Endothelial cell of umbilical vein (primary cell): Measurements from ENCODE around the gene LUC7L2. TPM values are rescaled to one million over a fixed set of nuclear protein-coding genes. Genes with fewer than 3 reads are reported as not detected.

Source experiments
- BruUV-seq: library from RNA; stranded (reverse); fragments of 400-500 nt; replicated peaks from 2 replicates; lab custom pipeline; 2021; lab: Mats Ljungman, UMichigan
- CTCF ChIA-PET: fragments of 300-600, 350-600 bp; sonication (Branson Sonifier 250); formaldehyde crosslinking; loops from one replicate; lab custom pipeline; 2021; ENCODE audit warnings: antibody characterized with exemption, inconsistent platforms; lab: Charles Lee
- POLR2A ChIA-PET: fragments of 300-600, 350-600 bp; sonication (Branson Sonifier 250); formaldehyde crosslinking; loops from one replicate; lab custom pipeline; 2021; ENCODE audit warnings: antibody characterized with exemption, inconsistent platforms; lab: Charles Lee
- DNase-seq: peaks from one replicate; pipeline ENCODE4 v3.0.0-alpha.2; 2011; ENCODE audit warnings: low read depth, low spot score
- FAIRE-seq: peaks from 2 replicates; lab custom pipeline; 2011; peaks lifted over from hg19 to GRCh38; lab: Jason Lieb, UNC
- H2AFZ ChIP-seq: 2 replicates; pipeline ENCODE4 v1.6.0; 2012; ENCODE audit warnings: low read depth, low read length, control low read depth, inconsistent platforms
- H3K27ac ChIP-seq: 2 replicates; pipeline ENCODE4 v1.5.1; 2011; ENCODE audit warnings: low read depth, mild to moderate bottlenecking, control low read depth, low read length, moderate library complexity; ENCODE audit not compliant: insufficient read depth
- H3K27me3 ChIP-seq, 2 experiments: 2 replicates each; pipeline versions ENCODE4 v1.6.0 to v1.6.1; 2011; ENCODE audit warnings: low read length in 2 of 2, mixed read lengths in 1 of 2; ENCODE audit not compliant: control insufficient read depth in 2 of 2, insufficient read depth in 2 of 2
- H3K36me3 ChIP-seq, 2 experiments: 2 replicates in 1 of 2; 3 replicates in 1 of 2; pipeline ENCODE4 v1.5.1; 2011; ENCODE audit warnings: low read length in 2 of 2, mild to moderate bottlenecking in 1 of 2, moderate library complexity in 1 of 2; ENCODE audit not compliant: control insufficient read depth in 2 of 2, insufficient read depth in 2 of 2; ENCODE audit errors: extremely low read depth in 1 of 2
- H3K4me1 ChIP-seq: 3 replicates; pipeline ENCODE4 v1.5.1; 2011; ENCODE audit warnings: mild to moderate bottlenecking, low read length; ENCODE audit not compliant: control insufficient read depth, insufficient read depth; ENCODE audit errors: extremely low read depth
- H3K4me2 ChIP-seq: 2 replicates; pipeline ENCODE4 v1.6.1; 2011; ENCODE audit warnings: low read length, control low read depth, mixed read lengths; ENCODE audit not compliant: insufficient read depth
- H3K4me3 ChIP-seq, 3 experiments: fragments of 200-600 bp in 1 of 3; sonication (generic), shearing (Covaris generic) in 1 of 3; replicated peaks in 1 of 3; 2 replicates each; pipeline ENCODE4 v1.5.1; 2011 to 2016; ENCODE audit warnings: control low read depth in 3 of 3, low read length in 3 of 3, mild to moderate bottlenecking in 2 of 3, inconsistent platforms in 1 of 3, low read depth in 1 of 3, moderate library complexity in 1 of 3; ENCODE audit not compliant: insufficient read depth in 1 of 3
- H3K79me2 ChIP-seq: 2 replicates; pipeline ENCODE4 v1.6.0; 2012; ENCODE audit warnings: low read length, inconsistent platforms; ENCODE audit not compliant: control insufficient read depth, insufficient read depth
- H3K9ac ChIP-seq: replicated peaks from 2 replicates; pipeline ENCODE3; 2011; ENCODE audit warnings: low read length, control low read depth; ENCODE audit not compliant: insufficient read depth; ENCODE audit errors: extremely low read depth
- H3K9me1 ChIP-seq: replicated peaks from 3 replicates; pipeline ENCODE4 v1.6.0; 2011; ENCODE audit warnings: mild to moderate bottlenecking, low read length; ENCODE audit not compliant: control insufficient read depth, insufficient read depth; ENCODE audit errors: extremely low read depth
- H3K9me3 ChIP-seq: replicated peaks from 2 replicates; pipeline ENCODE4 v1.5.1; 2012; ENCODE audit warnings: low read length, inconsistent platforms; ENCODE audit not compliant: control insufficient read depth, insufficient read depth
- H4K20me1 ChIP-seq: replicated peaks from 2 replicates; pipeline ENCODE3; 2011; ENCODE audit warnings: mild to moderate bottlenecking, low read length; ENCODE audit not compliant: control insufficient read depth, insufficient read depth; ENCODE audit errors: extremely low read depth
- CTCF ChIP-seq, 2 donors: IDR thresholded peaks; 1 replicate in 1 of 2; 2 replicates in 1 of 2; pipeline ENCODE4 v1.5.1; 2011; ENCODE audit warnings: low read length in 2 of 2, mild to moderate bottlenecking in 2 of 2, moderate library complexity in 2 of 2, control low read depth in 1 of 2, inconsistent platforms in 1 of 2, low read depth in 1 of 2; ENCODE audit not compliant: insufficient read depth in 1 of 2; ENCODE audit errors: extremely low read depth in 1 of 2
- EZH2 ChIP-seq: IDR thresholded peaks from 2 replicates; pipeline ENCODE4 v1.6.1; 2012; ENCODE audit warnings: borderline replicate concordance, low read depth, mild to moderate bottlenecking, moderate library complexity, low read length, inconsistent platforms; ENCODE audit not compliant: severe bottlenecking
- FOS ChIP-seq: IDR thresholded peaks from 2 replicates; pipeline ENCODE4 v1.6.1; 2011; ENCODE audit warnings: mild to moderate bottlenecking, low read length, moderate library complexity, borderline replicate concordance; ENCODE audit not compliant: insufficient read depth
- GATA2 ChIP-seq: IDR thresholded peaks from 2 replicates; pipeline ENCODE4 v1.7.0; 2011; ENCODE audit warnings: low read depth, mild to moderate bottlenecking, moderate library complexity, mixed read lengths, low read length; ENCODE audit not compliant: insufficient read length, insufficient read depth
- JUN ChIP-seq: IDR thresholded peaks from 2 replicates; pipeline ENCODE4 v1.6.1; 2011; ENCODE audit warnings: borderline replicate concordance, low read depth; ENCODE audit not compliant: insufficient read length, insufficient read depth
- MYC ChIP-seq: IDR thresholded peaks from one replicate; pipeline ENCODE4 v1.6.1; 2011; ENCODE audit warnings: mild to moderate bottlenecking, low read depth, low read length
- POLR2A ChIP-seq: IDR thresholded peaks from 2 replicates; pipeline ENCODE4 v1.6.1; 2012; ENCODE audit warnings: low read depth, mild to moderate bottlenecking, control low read depth, low read length
- POLR2AphosphoS5 ChIP-seq: IDR thresholded peaks from 2 replicates; pipeline ENCODE4 v1.6.1; 2012; ENCODE audit warnings: low read depth, mild to moderate bottlenecking, control low read depth, low read length, moderate library complexity; ENCODE audit not compliant: insufficient read depth
- dilution Hi-C: fragments of 300-500 bp; cut with MboI; formaldehyde crosslinking; loops from one replicate; pipeline ENCODE4 v1.15.0; 2019; ENCODE audit warnings: low sequenced_read_pairs; ENCODE audit not compliant: extremely low pct_ligation_motif_present
- intact Hi-C: fragments of 100-400 bp; cut with micrococcal nuclease; formaldehyde crosslinking; loops from one replicate; pipeline ENCODE4 v1.10.0; 2022
- polyA plus RNA-seq, 4 experiments: library from polyadenylated mRNA; depleted of rRNA in 3 of 4; stranded (reverse) in 3 of 4; unstranded in 1 of 4; fragments of >200 nt; gene quantifications; 2 replicates each; pipeline versions ENCODE4 v1.2.1 to v1.2.3, GENCODE V29; 2011 to 2012; ENCODE audit warnings: missing spikeins in 1 of 4
- total RNA-seq: library from RNA; stranded (reverse); gene quantifications from 2 replicates; pipeline ENCODE4 v1.2.3, GENCODE V29; 2021
- TF ChIP-seq, protein P1 (sequence below): IDR thresholded peaks from 2 replicates; pipeline ENCODE4 v1.6.1; 2011; ENCODE audit not compliant: insufficient read depth, insufficient read length

The LUC7L2 gene
- total and polyA plus RNA-seq, 2 donors (not counting 3 experiments of a cell fraction or from before 2014, with no cell fraction given): 28.0 to 85.8 TPM

GRCh38 chr7:139450851-139451250 lies 91.2 kb downstream of the LUC7L2 start:
- POLR2A ChIA-PET: no interaction called here
- Histone ChIP-seq H3K9me3 (no peaks in the 10 kb centered on the region), H3K27me3 (no peaks in the 10 kb centered on the region), H3K79me2 (no peaks in the 10 kb centered on the region), H3K4me1 (no peaks in the 10 kb centered on the region), H3K9ac (no peak overlapping the region), H3K27ac (no peak overlapping the region), H3K36me3 (no peaks in the 10 kb centered on the region), H2AFZ (no peak overlapping the region), H3K4me3 (no peak overlapping the region), H4K20me1 (no peaks in the 10 kb centered on the region), H3K9me1 (no peaks in the 10 kb centered on the region), H3K4me2 (no peak overlapping the region)
- intact Hi-C loops (no loop called here), dilution Hi-C loops (no loop called here)
- FAIRE-seq (no peak), DNase-seq (no peak)
- no TSS peak for BruUV-seq
- CTCF ChIA-PET: interaction anchor here (3.2 kb wide), 1 partner anchor 16 kb away, joined by 22 read pairs; no protein-coding TSS in a partner anchor
- TF ChIP-seq MYC (no peak), FOS (no peak), CTCF (IDR thresholded peaks at IDR 0.05; ENCODE audit: extremely low read depth in 1 of 2, insufficient read depth in 1 of 2, low read depth in 1 of 2, low read length in 2 of 2) (no peak), GATA2 (no peak), EZH2 (no peak), POLR2A (no peak), POLR2AphosphoS5 (no peak), JUN (no peak)
- TF ChIP-seq, protein P1, sequence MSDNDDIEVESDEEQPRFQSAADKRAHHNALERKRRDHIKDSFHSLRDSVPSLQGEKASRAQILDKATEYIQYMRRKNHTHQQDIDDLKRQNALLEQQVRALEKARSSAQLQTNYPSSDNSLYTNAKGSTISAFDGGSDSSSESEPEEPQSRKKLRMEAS: no peak
